Activated CD4-positive, alpha-beta T cell treated with anti-CD3 and anti-CD28 coated beads, Interleukin-2, amount 10 ng/mL, durations not matched to agents 7 days and 5 days (primary cell): Measurements from ENCODE around the gene PDZD7. TPM values are rescaled to one million over a fixed set of nuclear protein-coding genes. Genes with fewer than 3 reads are reported as not detected.
A peak's percentile ranks its signal among the peaks of the same experiment; 100 is the strongest.

Experiments
- CTCF ChIA-PET: fragments of 350-600 bp; sonication (Branson Sonifier 250); formaldehyde crosslinking; loops from one replicate; lab custom pipeline; 2021; ENCODE audit warnings: antibody characterized with exemption; lab: Charles Lee
- POLR2A ChIA-PET: fragments of 350-600 bp; sonication (Branson Sonifier 250); formaldehyde crosslinking; loops from one replicate; lab custom pipeline; 2021; ENCODE audit warnings: antibody characterized with exemption; lab: Charles Lee
- DNase-seq: peaks from one replicate; pipeline ENCODE4 v3.0.0-alpha.2; 2020
- H3K27ac Mint-ChIP-seq: one replicate; pipeline ENCODE4 v1.8.0; 2021; ENCODE audit warnings: mild to moderate bottlenecking, moderate library complexity, mixed read lengths
- H3K27me3 Mint-ChIP-seq: one replicate; pipeline ENCODE4 v1.8.0; 2021; ENCODE audit warnings: mixed read lengths
- H3K36me3 Mint-ChIP-seq: one replicate; pipeline ENCODE4 v1.8.0; 2021; ENCODE audit warnings: low read depth, mixed read lengths
- H3K4me1 Mint-ChIP-seq: one replicate; pipeline ENCODE4 v1.8.0; 2021; ENCODE audit warnings: mixed read lengths
- H3K4me3 Mint-ChIP-seq: one replicate; pipeline ENCODE4 v1.8.0; 2021; ENCODE audit warnings: mild to moderate bottlenecking, moderate library complexity, mixed read lengths
- H3K9me3 Mint-ChIP-seq: one replicate; pipeline ENCODE4 v1.8.0; 2021; ENCODE audit warnings: mixed read lengths
- total RNA-seq, 2 experiments: library from RNA; stranded (reverse); gene quantifications; one replicate each; pipeline ENCODE4 v1.2.3, GENCODE V29; 2021

PDZD7 gene
- total RNA-seq, 2 experiments from 2014 or later = 0.65 to 0.74 TPM

- H3K36me3 Mint-ChIP-seq = peaks cover 23% of the 10 kb centered on the region
- peaks cover 17% of the 10 kb centered on the region for H3K4me1 Mint-ChIP-seq
- no peak overlapping the region for H3K27ac Mint-ChIP-seq
- peak overlapping the region; percentile 76 for H3K4me3 Mint-ChIP-seq
- no peaks in the 10 kb centered on the region for H3K9me3 Mint-ChIP-seq
- peaks cover 12% of the 10 kb centered on the region for H3K27me3 Mint-ChIP-seq
- no peak for DNase-seq
- POLR2A ChIA-PET = no interaction called here
- CTCF ChIA-PET = interaction anchor here (2.6 to 8.0 kb wide), 4 partner anchors 16 to 36 kb away, joined by 14 to 104 read pairs (median 20); no protein-coding TSS in a partner anchor
Observed at GRCh38 chr10:101033276-101033675, 2.3 kb upstream of the PDZD7 start.

- Mint-ChIP-seq H3K9me3 (no peaks in the 10 kb centered on the region), H3K36me3 (peaks cover 19% of the 10 kb centered on the region), H3K27me3 (peaks cover 12% of the 10 kb centered on the region), H3K27ac (peak overlapping the region; percentile 88), H3K4me1 (peaks cover 17% of the 10 kb centered on the region), H3K4me3 (peak overlapping the region; percentile 76)
- POLR2A ChIA-PET = no interaction called here
- CTCF ChIA-PET = interaction anchor here (1.0 to 8.0 kb wide), 7 partner anchors 10 to 109 kb away, joined by 5 to 104 read pairs (median 11); partner anchors contain the start of gene KAZALD1
- peak; percentile 52 for DNase-seq
Observed at GRCh38 chr10:101032637-101033224, 1.8 kb upstream of the PDZD7 start.

- H3K4me3 Mint-ChIP-seq = peak overlapping the region; percentile 76
- H3K36me3 Mint-ChIP-seq = peaks cover 16% of the 10 kb centered on the region
- peak overlapping the region; percentile 88 for H3K27ac Mint-ChIP-seq
- peak; percentile 85 for DNase-seq
- peaks cover 12% of the 10 kb centered on the region for H3K27me3 Mint-ChIP-seq
- CTCF ChIA-PET = interaction anchor here (1.0 to 8.0 kb wide), 8 partner anchors 8 to 110 kb away, joined by 3 to 104 read pairs (median 10); partner anchors contain the start of gene KAZALD1
- POLR2A ChIA-PET = interaction anchor here (0.6 kb wide), 1 partner anchor 62 kb away, joined by 3 read pairs; no protein-coding TSS in a partner anchor
- no peaks in the 10 kb centered on the region for H3K9me3 Mint-ChIP-seq
- H3K4me1 Mint-ChIP-seq = peaks cover 17% of the 10 kb centered on the region
Observed at GRCh38 chr10:101031796-101032636, 1.1 kb upstream of the PDZD7 start.

GRCh38 chr10:101030496-101031127, 317 bp downstream of the PDZD7 start:
- Mint-ChIP-seq H3K9me3 (no peaks in the 10 kb centered on the region), H3K27me3 (peaks cover 12% of the 10 kb centered on the region), H3K4me1 (peaks cover 17% of the 10 kb centered on the region), H3K27ac (peak overlapping the region; percentile 88), H3K36me3 (peaks cover 5% of the 10 kb centered on the region), H3K4me3 (peak overlapping the region; percentile 76)
- no peak for DNase-seq
- POLR2A ChIA-PET = interaction anchor here (0.5 kb wide), 1 partner anchor 48 kb away, joined by 3 read pairs; no protein-coding TSS in a partner anchor
- CTCF ChIA-PET = interaction anchor here (0.7 to 8.0 kb wide), 13 partner anchors 9 to 468 kb away, joined by 3 to 104 read pairs (median 5); partner anchors contain the start of gene KAZALD1

GRCh38 chr10:101029520-101030295, 1.2 kb downstream of the PDZD7 start:
- H3K9me3 Mint-ChIP-seq = no peaks in the 10 kb centered on the region
- peaks cover 17% of the 10 kb centered on the region for H3K4me1 Mint-ChIP-seq
- CTCF ChIA-PET = interaction anchor here (0.6 to 8.0 kb wide), 12 partner anchors 10 to 494 kb away, joined by 3 to 104 read pairs (median 5); partner anchors contain the start of gene LZTS2
- DNase-seq = no peak
- H3K36me3 Mint-ChIP-seq = peaks cover under 1% of the 10 kb centered on the region
- H3K27ac Mint-ChIP-seq = no peak overlapping the region
- H3K27me3 Mint-ChIP-seq = peaks cover 12% of the 10 kb centered on the region
- no peak overlapping the region for H3K4me3 Mint-ChIP-seq
- POLR2A ChIA-PET = no interaction called here

- no peak overlapping the region for H3K4me3 Mint-ChIP-seq
- ChIA-PET POLR2A (no interaction called here), CTCF (interaction anchor here (0.6 to 8.0 kb wide), 8 partner anchors 11 to 493 kb away, joined by 3 to 104 read pairs (median 5); partner anchors contain the start of gene LZTS2)
- H3K27ac Mint-ChIP-seq = no peak overlapping the region
- H3K27me3 Mint-ChIP-seq = peaks cover 12% of the 10 kb centered on the region
- H3K4me1 Mint-ChIP-seq = peaks cover 15% of the 10 kb centered on the region
- H3K9me3 Mint-ChIP-seq = no peaks in the 10 kb centered on the region
- no peak for DNase-seq
- H3K36me3 Mint-ChIP-seq = no peaks in the 10 kb centered on the region
Observed at GRCh38 chr10:101028446-101029337, 2.2 kb downstream of the PDZD7 start.

- Mint-ChIP-seq H3K36me3 (no peaks in the 10 kb centered on the region), H3K4me3 (no peak overlapping the region), H3K27me3 (peaks cover 12% of the 10 kb centered on the region), H3K27ac (no peak overlapping the region), H3K4me1 (peaks cover 2% of the 10 kb centered on the region), H3K9me3 (no peaks in the 10 kb centered on the region)
- no peak for DNase-seq
- POLR2A ChIA-PET = no interaction called here
- CTCF ChIA-PET = interaction anchor here (0.7 to 8.0 kb wide), 4 partner anchors 10 to 31 kb away, joined by 3 to 104 read pairs (median 20); no protein-coding TSS in a partner anchor
Observed at GRCh38 chr10:101027106-101027720, 3.7 kb downstream of the PDZD7 start.

- DNase-seq = no peak
- Mint-ChIP-seq H3K4me1 (peaks cover 5% of the 10 kb centered on the region), H3K9me3 (no peaks in the 10 kb centered on the region), H3K27me3 (peaks cover 14% of the 10 kb centered on the region), H3K36me3 (no peaks in the 10 kb centered on the region), H3K27ac (no peak overlapping the region), H3K4me3 (no peak overlapping the region)
- POLR2A ChIA-PET = interaction anchor here (0.6 kb wide), 1 partner anchor 53 kb away, joined by 3 read pairs; no protein-coding TSS in a partner anchor
- CTCF ChIA-PET = interaction anchor here (0.5 to 1.6 kb wide), 6 partner anchors 9 to 888 kb away, joined by 3 to 6 read pairs (median 4); no protein-coding TSS in a partner anchor
Observed at GRCh38 chr10:101022967-101023705, 7.8 kb downstream of the PDZD7 start.

GRCh38 chr10:101021692-101022251, 9.2 kb downstream of the PDZD7 start:
- H3K4me3 Mint-ChIP-seq = no peak overlapping the region
- H3K27ac Mint-ChIP-seq = no peak overlapping the region
- H3K4me1 Mint-ChIP-seq = peaks cover 5% of the 10 kb centered on the region
- peaks cover 26% of the 10 kb centered on the region for H3K27me3 Mint-ChIP-seq
- H3K9me3 Mint-ChIP-seq = no peaks in the 10 kb centered on the region
- no peaks in the 10 kb centered on the region for H3K36me3 Mint-ChIP-seq
- no peak for DNase-seq
- ChIA-PET CTCF (interaction anchor here (0.6 to 1.6 kb wide), 3 partner anchors 10 to 459 kb away, joined by 3 to 5 read pairs (median 3); no protein-coding TSS in a partner anchor), POLR2A (no interaction called here)

- Mint-ChIP-seq H3K27me3 (peaks cover 30% of the 10 kb centered on the region), H3K9me3 (no peaks in the 10 kb centered on the region), H3K4me3 (no peak overlapping the region), H3K4me1 (peaks cover 5% of the 10 kb centered on the region), H3K36me3 (no peaks in the 10 kb centered on the region), H3K27ac (no peak overlapping the region)
- no peak for DNase-seq
- ChIA-PET CTCF (interaction anchor here (0.6 kb wide), 1 partner anchor 459 kb away, joined by 3 read pairs; no protein-coding TSS in a partner anchor), POLR2A (no interaction called here)
Observed at GRCh38 chr10:101021239-101021638, 9.7 kb downstream of the PDZD7 start.
